ENCODE data around the gene CENPM. TPM values are rescaled to one million over a fixed set of nuclear protein-coding genes. Genes with fewer than 3 reads are reported as not detected.

CENPM gene
- total and polyA plus RNA-seq, 10 of the 15 experiments (the other 5 are each of a cell fraction or from before 2014, with no cell fraction given): 36.7 to 212 (median 74.7) TPM

- TF ChIP-seq ZNF592 (IDR thresholded peaks at IDR 0.05) (no peak), HCFC1 (IDR thresholded peaks at IDR 0.05; ENCODE audit: low read length) (no peak), CHD4 (IDR thresholded peaks at IDR 0.05) (no peak), POU2F2 (IDR thresholded peaks at IDR 0.05; ENCODE audit: borderline replicate concordance, low read depth, low read length) (peak; percentile 69; the same call in 2 of the 3 replicates), ZNF384 (IDR thresholded peaks at IDR 0.05; ENCODE audit: borderline replicate concordance, low read depth, low read length) (0 out of 2 replicates have a peak, but pooled peaks have one; percentile 21), POLR2AphosphoS2 (IDR thresholded peaks at IDR 0.05; ENCODE audit: low read depth, low read length) (0 out of 2 replicates have a peak, but pooled peaks have one; percentile 55), CUX1 (IDR thresholded peaks at IDR 0.05; ENCODE audit: insufficient replicate concordance, low read depth, low read length) (peak; percentile 23), FOS (IDR thresholded peaks at IDR 0.05; ENCODE audit: borderline replicate concordance, extremely low read depth, insufficient read length) (peak; percentile 91), EGR1 (IDR thresholded peaks at IDR 0.05; ENCODE audit: borderline replicate concordance in 1 of 2, low read depth in 2 of 2, low read length in 2 of 2) (peak in 1 of 2 experiments; percentile 66; a peak in 2 of 3 replicates), SIN3A (IDR thresholded peaks at IDR 0.05; ENCODE audit: low read depth, low read length) (peak; percentile 99), RCOR1 (conservative IDR thresholded peaks at IDR 0.05; ENCODE audit: low read depth, low read length) (no peak), EED (IDR thresholded peaks at IDR 0.05; ENCODE audit: low read depth) (peak; percentile 29; the same call in 1 of the 2 replicates)
- TF ChIP-seq, protein P1, sequence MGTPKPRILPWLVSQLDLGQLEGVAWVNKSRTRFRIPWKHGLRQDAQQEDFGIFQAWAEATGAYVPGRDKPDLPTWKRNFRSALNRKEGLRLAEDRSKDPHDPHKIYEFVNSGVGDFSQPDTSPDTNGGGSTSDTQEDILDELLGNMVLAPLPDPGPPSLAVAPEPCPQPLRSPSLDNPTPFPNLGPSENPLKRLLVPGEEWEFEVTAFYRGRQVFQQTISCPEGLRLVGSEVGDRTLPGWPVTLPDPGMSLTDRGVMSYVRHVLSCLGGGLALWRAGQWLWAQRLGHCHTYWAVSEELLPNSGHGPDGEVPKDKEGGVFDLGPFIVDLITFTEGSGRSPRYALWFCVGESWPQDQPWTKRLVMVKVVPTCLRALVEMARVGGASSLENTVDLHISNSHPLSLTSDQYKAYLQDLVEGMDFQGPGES (IDR thresholded peaks at IDR 0.05): peak; percentile 89
- TF ChIP-seq, protein P2, sequence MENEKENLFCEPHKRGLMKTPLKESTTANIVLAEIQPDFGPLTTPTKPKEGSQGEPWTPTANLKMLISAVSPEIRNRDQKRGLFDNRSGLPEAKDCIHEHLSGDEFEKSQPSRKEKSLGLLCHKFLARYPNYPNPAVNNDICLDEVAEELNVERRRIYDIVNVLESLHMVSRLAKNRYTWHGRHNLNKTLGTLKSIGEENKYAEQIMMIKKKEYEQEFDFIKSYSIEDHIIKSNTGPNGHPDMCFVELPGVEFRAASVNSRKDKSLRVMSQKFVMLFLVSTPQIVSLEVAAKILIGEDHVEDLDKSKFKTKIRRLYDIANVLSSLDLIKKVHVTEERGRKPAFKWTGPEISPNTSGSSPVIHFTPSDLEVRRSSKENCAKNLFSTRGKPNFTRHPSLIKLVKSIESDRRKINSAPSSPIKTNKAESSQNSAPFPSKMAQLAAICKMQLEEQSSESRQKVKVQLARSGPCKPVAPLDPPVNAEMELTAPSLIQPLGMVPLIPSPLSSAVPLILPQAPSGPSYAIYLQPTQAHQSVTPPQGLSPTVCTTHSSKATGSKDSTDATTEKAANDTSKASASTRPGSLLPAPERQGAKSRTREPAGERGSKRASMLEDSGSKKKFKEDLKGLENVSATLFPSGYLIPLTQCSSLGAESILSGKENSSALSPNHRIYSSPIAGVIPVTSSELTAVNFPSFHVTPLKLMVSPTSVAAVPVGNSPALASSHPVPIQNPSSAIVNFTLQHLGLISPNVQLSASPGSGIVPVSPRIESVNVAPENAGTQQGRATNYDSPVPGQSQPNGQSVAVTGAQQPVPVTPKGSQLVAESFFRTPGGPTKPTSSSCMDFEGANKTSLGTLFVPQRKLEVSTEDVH (IDR thresholded peaks at IDR 0.05; ENCODE audit: low read depth, partially characterized antibody): peak; percentile 98
Observed at GRCh38 chr22:41946629-41947423, at the start of gene CENPM (continued).

All from GM12878 (cell line).